NB4 (cell line): ENCODE data around the gene TGM6.

Source experiments
- CTCF ChIP-seq: IDR thresholded peaks from one replicate; pipeline ENCODE4 v1.5.1; 2012; ENCODE audit warnings: low read depth, low read length
- MAX ChIP-seq: IDR thresholded peaks from 2 replicates; pipeline ENCODE4 v1.6.1; 2011; ENCODE audit warnings: low read depth, low read length
- POLR2A ChIP-seq: IDR thresholded peaks from 2 replicates; pipeline ENCODE4 v1.6.1; 2011; ENCODE audit warnings: mild to moderate bottlenecking; ENCODE audit not compliant: insufficient read length; ENCODE audit errors: extremely low read depth

GRCh38 chr20:2358006-2358405 is 22.7 kb upstream of the TGM6 start:
- no peak for TF ChIP-seq CTCF
- TF ChIP-seq POLR2A = no peak
- no peak for TF ChIP-seq MAX
